GM19351 (cell line): Measurements from ENCODE around the gene IGF1R.
"Not testable (repeated sequence)": the region's sequence is repeated elsewhere in the genome, so short reads cannot be mapped to it uniquely, and the experiment has no call there.

Experiments
- ATAC-seq: cut with Tn5 transposase; IDR thresholded peaks from one replicate; pipeline ENCODE4 v1.9.1; 2021; ENCODE audit warnings: mild to moderate bottlenecking, moderate library complexity; ENCODE audit not compliant: unreplicated experiment

Gene IGF1R

DNA sequence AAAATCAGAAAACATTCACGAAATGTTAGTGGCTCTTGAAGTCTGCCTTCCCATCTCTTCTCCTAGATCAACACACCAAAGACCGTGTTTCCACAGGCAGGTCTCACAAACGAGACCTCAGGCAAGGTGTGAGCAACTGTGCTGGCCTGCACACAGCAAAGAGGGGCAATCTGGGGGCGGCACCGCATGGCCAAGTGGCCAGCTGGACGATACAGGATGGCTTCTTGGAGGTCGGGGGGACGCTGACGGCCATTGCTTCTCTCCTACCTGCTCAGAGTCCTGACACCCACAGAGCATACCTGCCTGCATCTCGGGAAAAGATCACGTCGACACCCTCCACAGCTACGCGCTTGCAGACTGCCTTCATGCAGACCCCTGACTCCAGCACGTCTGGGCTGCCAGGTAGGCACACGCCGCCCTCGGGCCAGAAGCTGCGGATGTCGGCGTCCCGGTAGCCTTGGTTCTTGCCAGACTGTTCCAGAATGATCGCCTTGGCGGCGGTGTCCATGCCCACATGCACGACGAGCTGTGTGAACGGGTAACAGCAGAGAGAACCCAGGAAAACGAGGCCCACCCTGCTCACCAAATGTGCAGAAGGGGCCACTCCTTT lies 320.9 kb downstream of the IGF1R start:
- no peak for ATAC-seq

- ATAC-seq: no peak
Measured at GRCh38 chr15:98970799-98971198, 322.5 kb downstream of the IGF1R start.

- no peak for ATAC-seq
Measured at GRCh38 chr15:98976500-98976899, 328.2 kb downstream of the IGF1R start.

- ATAC-seq: no peak
Measured at GRCh38 chr15:98977441-98977840, 329.1 kb downstream of the IGF1R start.

DNA sequence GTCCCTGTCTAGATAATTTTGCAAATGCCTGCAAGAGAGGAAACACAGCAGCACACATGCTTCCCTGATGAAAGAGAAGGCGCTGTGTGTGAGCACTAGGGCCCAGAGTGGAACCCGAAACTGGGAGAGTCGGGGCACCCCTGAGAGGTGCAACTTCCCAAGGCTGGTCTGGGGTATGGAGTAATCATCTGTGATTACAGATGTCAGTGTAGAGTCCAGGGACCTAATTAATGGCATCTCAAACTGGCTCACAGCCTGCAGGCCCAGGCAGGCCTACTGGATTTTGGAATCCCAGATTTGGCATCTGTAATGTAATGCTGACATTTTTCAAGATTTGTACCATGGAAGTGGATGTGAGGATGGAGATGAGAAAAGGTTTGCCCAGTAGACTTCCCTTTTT lies 329.8 kb downstream of the IGF1R start:
- no peak for ATAC-seq

- ATAC-seq: peak; percentile 38
Measured at GRCh38 chr15:98980899-98981228, 332.5 kb downstream of the IGF1R start.

DNA sequence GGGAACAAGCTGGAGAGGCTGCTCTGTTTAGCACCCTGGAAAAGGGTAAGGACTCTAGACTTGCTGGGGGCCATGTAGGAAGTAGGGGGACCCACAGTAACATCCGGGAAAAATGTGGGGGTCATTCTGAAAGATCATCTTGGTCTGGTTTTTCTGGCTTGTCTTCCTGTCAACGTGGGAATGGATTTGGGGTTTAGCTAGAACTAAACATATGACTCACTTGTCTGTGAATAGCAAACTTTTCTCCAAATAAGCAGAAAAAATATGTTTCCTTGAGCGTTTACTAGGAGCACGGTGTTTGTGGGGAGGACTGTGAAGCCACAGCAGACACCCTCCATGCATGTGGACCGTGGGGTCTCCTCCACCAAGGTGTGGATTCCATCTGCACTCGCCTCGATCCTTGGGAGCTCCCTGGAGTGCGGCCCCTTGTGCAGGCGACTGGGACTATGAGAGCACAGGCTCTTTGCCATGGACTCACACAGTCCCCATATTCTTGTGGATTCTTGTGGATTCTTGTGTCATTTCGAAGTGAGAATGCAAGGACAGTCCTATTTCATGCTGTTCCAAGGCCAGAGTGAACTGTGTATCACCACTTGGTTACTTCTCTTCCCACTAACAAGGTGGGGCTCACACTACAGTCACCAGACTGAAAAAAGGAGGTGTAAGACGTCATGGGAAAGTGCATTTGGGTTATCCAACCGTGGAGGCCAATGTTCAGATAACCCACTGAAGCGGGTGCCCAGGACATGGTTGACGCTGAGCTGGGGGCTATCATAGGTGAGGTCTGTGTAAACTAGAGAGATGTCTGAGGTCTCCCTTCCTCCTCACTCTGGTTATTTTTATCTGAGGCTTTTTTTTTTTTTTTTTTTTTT lies 333.7 kb downstream of the IGF1R start:
- ATAC-seq: peak; percentile 68

- ATAC-seq: no peak
Measured at GRCh38 chr15:98983334-98983733, 335.0 kb downstream of the IGF1R start.

DNA sequence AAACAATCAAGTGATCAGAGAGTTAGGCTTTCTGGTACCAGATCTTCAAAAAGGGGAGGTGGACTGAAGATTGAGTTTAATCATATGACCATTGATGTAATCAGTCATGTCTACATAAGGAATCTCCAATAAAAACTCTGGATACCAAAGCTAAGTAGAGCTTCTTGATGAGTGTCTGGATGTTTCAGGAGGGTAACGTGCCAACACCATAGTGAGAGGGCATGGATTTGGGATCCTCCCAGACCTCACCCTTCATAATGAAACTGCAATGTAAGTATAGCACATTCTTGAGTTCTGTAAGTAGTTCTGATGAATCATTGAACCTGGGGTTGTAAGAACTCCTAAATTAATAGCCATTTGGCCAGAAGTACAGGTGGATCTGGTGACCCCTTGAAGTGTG lies 337.9 kb downstream of the IGF1R start:
- no peak for ATAC-seq

GRCh38 chr15:98994892-98995291 lies 346.6 kb downstream of the IGF1R start:
- no peak for ATAC-seq

DNA sequence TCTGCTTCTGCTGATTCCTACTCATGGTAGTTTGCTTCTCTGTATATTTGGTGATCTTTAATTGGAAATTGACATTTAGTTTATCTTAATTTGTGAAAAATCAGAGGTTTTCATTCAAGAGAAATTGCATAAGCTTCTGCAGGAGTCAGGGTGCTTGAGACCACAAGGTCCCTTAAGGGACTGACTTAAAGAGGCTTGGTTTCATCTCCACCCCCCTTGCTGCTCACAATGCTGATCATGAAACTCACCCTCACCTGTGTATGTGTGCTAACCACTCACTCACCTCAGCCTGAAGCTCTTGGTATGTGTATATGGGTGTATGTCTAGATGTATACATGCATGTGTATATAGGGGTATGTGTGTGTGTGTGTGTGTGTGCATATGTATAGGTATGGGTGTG lies 347.8 kb downstream of the IGF1R start:
- ATAC-seq: peak; percentile 86

DNA sequence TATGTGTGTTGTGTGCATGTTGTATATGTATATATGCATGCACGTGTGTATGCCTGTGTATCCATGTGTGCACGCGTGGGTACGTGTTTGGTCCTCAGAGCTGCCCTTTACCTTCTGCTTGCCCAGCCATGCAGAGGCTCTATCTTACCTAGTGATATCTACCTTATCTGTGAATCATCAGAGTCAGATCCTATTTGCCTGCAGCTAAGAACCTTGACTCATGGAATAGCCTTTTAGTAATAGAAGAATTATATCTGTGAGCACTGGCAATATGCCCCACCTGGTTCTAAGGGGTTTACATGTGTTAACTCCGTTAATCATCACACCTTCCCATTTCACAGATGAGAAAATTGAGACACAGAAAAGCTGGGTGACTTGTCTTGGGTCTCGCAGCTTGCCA lies 348.3 kb downstream of the IGF1R start:
- peak; percentile 8 for ATAC-seq

DNA sequence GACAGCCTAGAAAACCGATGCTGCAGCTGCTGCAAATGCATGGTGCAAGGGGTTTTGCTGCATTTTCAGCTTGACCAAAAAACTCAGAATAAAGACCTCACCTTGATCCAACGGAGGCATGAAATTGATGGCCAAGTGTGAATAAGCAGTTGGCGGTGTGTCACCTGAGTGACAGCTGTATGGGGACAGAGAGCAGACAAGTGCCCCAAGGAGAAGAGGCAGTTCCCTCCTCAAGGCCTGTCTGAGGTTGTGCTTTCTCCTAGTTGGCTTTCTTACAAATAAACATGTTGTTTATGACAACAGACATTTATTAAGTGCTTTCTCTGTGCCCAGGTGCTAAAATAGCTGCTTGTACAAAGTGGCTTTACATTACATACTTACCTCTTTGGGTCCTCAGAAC lies 349.0 kb downstream of the IGF1R start:
- ATAC-seq: no peak

GRCh38 chr15:98997755-98998154 lies 349.4 kb downstream of the IGF1R start:
- ATAC-seq: no peak

GRCh38 chr15:98998279-98998678 lies 349.9 kb downstream of the IGF1R start:
- no peak for ATAC-seq

- no peak for ATAC-seq
Measured at GRCh38 chr15:98999233-98999632, 350.9 kb downstream of the IGF1R start.

DNA sequence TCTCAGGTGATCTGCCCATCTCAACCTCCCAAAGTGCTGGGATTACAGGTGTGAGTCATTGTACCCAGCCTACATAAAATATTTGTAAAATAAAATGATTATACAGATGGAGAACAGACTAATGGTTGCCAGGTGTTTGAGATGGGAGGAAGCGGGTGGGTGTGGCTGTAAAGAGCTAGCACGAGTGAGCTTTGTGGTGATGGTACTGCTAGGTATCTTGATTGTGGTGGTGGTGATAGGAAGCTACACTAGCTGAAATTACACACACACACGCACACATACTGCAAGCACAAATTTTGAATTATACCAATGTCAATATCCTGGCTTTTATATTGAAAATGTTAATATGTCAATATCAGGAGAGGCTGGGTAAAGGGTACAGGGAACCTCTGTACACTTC lies 353.9 kb downstream of the IGF1R start:
- no peak for ATAC-seq

- not testable (repeated sequence) for ATAC-seq
Measured at GRCh38 chr15:99003317-99003716, 355.0 kb downstream of the IGF1R start.

- not testable (repeated sequence) for ATAC-seq
Measured at GRCh38 chr15:99004998-99005974, 356.9 kb downstream of the IGF1R start.

- ATAC-seq: no peak
Measured at GRCh38 chr15:99006146-99006545, 357.8 kb downstream of the IGF1R start.

DNA sequence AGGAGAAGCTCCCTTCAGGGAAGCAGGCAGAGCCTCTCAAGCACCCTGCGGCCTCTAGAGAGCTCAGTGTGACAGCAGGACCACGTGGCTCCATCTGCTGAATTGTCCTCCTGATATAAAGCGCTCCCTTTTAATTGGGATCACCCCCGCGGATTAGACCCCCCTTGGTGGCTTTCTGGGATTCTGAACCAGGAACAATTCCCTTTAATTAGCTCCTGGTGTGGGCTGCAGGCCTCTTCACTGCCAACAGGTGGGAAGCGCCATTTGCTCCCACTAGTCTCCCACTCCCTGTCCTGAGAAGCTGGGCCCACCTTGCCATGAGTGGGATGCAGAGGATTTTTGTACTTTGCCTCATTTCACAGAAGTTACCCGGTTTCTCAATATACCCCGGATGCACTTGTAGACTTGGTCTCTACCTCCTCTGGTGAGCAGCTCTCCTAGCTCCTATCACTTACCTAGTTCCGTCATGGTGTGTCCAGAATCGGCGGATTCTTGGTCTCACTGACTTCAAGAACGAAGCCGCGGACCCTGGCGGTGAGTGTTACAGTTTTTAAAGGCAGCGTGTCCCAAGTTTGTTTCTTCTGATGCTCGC lies 358.7 kb downstream of the IGF1R start:
- ATAC-seq: no peak
